Activated CD8-positive, alpha-beta T cell treated with anti-CD3 and anti-CD28 coated beads for 36 hours (primary cell): ENCODE results near the gene SMIM38. TPM values are rescaled to one million over a fixed set of nuclear protein-coding genes. Genes with fewer than 3 reads are reported as not detected.

Source experiments
- ATAC-seq: fragments of 200-7000 bp; cut with Tn5 transposase; one replicate; pipeline ENCODE4 v1.10.0; 2021; ENCODE audit warnings: mild to moderate bottlenecking, moderate library complexity
- CTCF ChIA-PET: fragments of 350-600 bp; sonication (Branson Sonifier 250); formaldehyde crosslinking; loops from one replicate; lab custom pipeline; 2021; ENCODE audit warnings: antibody characterized with exemption; lab: Charles Lee
- POLR2A ChIA-PET: fragments of 350-600 bp; sonication (Branson Sonifier 250); formaldehyde crosslinking; loops from one replicate; lab custom pipeline; 2021; ENCODE audit warnings: antibody characterized with exemption; lab: Charles Lee
- DNase-seq: peaks from one replicate; pipeline ENCODE4 v3.0.0-alpha.2; 2020
- H3K27ac Mint-ChIP-seq: one replicate; pipeline ENCODE4 v1.8.0; 2021; ENCODE audit warnings: mild to moderate bottlenecking, mixed read lengths
- H3K27me3 Mint-ChIP-seq: one replicate; pipeline ENCODE4 v1.8.0; 2021; ENCODE audit warnings: mixed read lengths
- H3K36me3 Mint-ChIP-seq: one replicate; pipeline ENCODE4 v1.8.0; 2021; ENCODE audit warnings: low read depth, mixed read lengths
- H3K4me1 Mint-ChIP-seq: one replicate; pipeline ENCODE4 v1.8.0; 2021; ENCODE audit warnings: low read depth, mixed read lengths
- H3K4me3 Mint-ChIP-seq: one replicate; pipeline ENCODE4 v1.8.0; 2021; ENCODE audit warnings: mild to moderate bottlenecking, moderate library complexity, mixed read lengths
- H3K9me3 Mint-ChIP-seq: one replicate; pipeline ENCODE4 v1.8.0; 2021; ENCODE audit warnings: mixed read lengths
- CTCF ChIP-seq: fragments of 200-600 bp; IDR thresholded peaks from one replicate; pipeline ENCODE4 v1.8.0; 2022; ENCODE audit warnings: antibody characterized with exemption, mild to moderate bottlenecking
- intact Hi-C: fragments of 100-400 bp; cut with micrococcal nuclease; formaldehyde crosslinking; loops from one replicate; pipeline ENCODE4 v1.10.0; 2022
- total RNA-seq, 2 experiments: library from RNA; stranded (reverse); gene quantifications; one replicate each; pipeline ENCODE4 v1.2.3, GENCODE V29; 2021

SMIM38 gene
- total RNA-seq, 2 experiments from 2014 or later = 0.31 to 0.77 TPM

DNA sequence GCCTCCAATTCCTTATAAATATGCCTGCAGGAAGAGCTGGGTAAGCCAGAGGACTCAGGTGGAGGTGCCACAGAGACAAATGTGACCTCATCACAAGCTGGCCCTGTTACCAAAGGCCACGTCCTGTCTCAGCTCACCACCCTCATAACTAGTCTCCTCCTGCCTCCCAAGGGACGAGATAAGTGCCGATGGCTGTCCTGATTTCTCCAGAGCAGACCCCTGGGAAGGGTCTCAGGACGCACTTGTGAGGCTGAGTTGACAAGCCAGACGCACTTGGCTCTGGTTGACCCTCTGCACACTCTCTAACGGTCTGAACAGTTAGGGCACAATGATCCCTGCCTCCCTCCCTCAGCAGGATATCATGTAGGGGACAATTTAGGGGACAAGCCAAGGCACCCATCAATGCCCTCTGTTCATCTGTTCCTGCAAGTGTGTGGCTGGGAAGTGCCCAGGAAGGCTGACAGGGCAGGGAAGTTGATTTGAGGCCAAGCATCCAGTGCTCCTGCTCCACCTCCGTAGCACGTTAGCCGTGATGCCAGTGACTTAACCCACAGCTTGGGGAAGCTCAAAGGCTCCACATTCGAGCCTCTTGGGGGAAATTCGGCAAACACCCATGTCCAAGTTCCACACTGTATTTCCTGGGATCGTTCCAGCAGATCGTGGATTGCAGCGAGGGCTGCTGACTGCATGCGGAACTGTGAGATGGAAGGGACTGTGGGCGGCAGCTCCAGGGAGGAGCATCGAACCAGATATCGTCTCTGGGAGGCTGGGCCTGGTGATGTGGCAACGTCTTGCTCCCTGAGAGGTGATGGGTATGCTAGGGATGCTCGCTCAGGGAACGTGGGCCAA lies 2.8 kb downstream of the SMIM38 start:
- no peak overlapping the region for H3K4me3 Mint-ChIP-seq
- H3K27ac Mint-ChIP-seq = no peak overlapping the region
- no peak for ATAC-seq

GRCh38 chr11:69159150-69159852 lies 3.6 kb downstream of the SMIM38 start:
- H3K4me1 Mint-ChIP-seq = peaks cover 10% of the 10 kb centered on the region
- intact Hi-C loops = no loop called here
- H3K9me3 Mint-ChIP-seq = peaks cover 12% of the 10 kb centered on the region
- peaks cover 2% of the 10 kb centered on the region for H3K27me3 Mint-ChIP-seq
- ChIA-PET CTCF (no interaction called here), POLR2A (no interaction called here)
- H3K27ac Mint-ChIP-seq = no peak overlapping the region
- ATAC-seq (no peak), DNase-seq (no peak)
- no peak overlapping the region for H3K4me3 Mint-ChIP-seq
- TF ChIP-seq CTCF = no peak
- peaks cover 18% of the 10 kb centered on the region for H3K36me3 Mint-ChIP-seq

More for the DNA sequence above, 2.8 kb downstream of the SMIM38 start:
- H3K4me1 Mint-ChIP-seq = peaks cover 10% of the 10 kb centered on the region
- H3K36me3 Mint-ChIP-seq = peaks cover 10% of the 10 kb centered on the region
- DNase-seq = no peak
- ChIA-PET CTCF (no interaction called here), POLR2A (no interaction called here)
- intact Hi-C loops = no loop called here
- H3K9me3 Mint-ChIP-seq = peaks cover 8% of the 10 kb centered on the region
- TF ChIP-seq CTCF = no peak
- H3K27me3 Mint-ChIP-seq = peaks cover 2% of the 10 kb centered on the region

GRCh38 chr11:69160296-69161116 lies 4.8 kb downstream of the SMIM38 start:
- intact Hi-C loops = no loop called here
- Mint-ChIP-seq H3K36me3 (peaks cover 19% of the 10 kb centered on the region), H3K27me3 (peaks cover 4% of the 10 kb centered on the region), H3K9me3 (peaks cover 12% of the 10 kb centered on the region), H3K4me1 (peaks cover 12% of the 10 kb centered on the region), H3K4me3 (no peak overlapping the region), H3K27ac (no peak overlapping the region)
- POLR2A ChIA-PET = no interaction called here
- no peak for DNase-seq
- CTCF ChIA-PET = no interaction called here
- ATAC-seq = no peak
- no peak for TF ChIP-seq CTCF

GRCh38 chr11:69161117-69161407 lies 5.3 kb downstream of the SMIM38 start:
- peaks cover 19% of the 10 kb centered on the region for H3K36me3 Mint-ChIP-seq
- H3K4me3 Mint-ChIP-seq = no peak overlapping the region
- peaks cover 12% of the 10 kb centered on the region for H3K4me1 Mint-ChIP-seq
- DNase-seq (no peak), ATAC-seq (no peak)
- ChIA-PET POLR2A (no interaction called here), CTCF (no interaction called here)
- H3K27ac Mint-ChIP-seq = no peak overlapping the region
- H3K9me3 Mint-ChIP-seq = peaks cover 12% of the 10 kb centered on the region
- TF ChIP-seq CTCF = no peak
- intact Hi-C loops = no loop called here
- H3K27me3 Mint-ChIP-seq = peaks cover 4% of the 10 kb centered on the region
